KBM-7 (cell line): ENCODE measurements around the gene IFI44L.

Experiments used
- DNase-seq: peaks from one replicate; pipeline ENCODE4 v3.0.0-alpha.2; 2015
- in situ Hi-C: fragments of 300-500 bp; cut with MboI; formaldehyde crosslinking; loops from 2 replicates; pipeline ENCODE4 v1.14.3; 2020; ENCODE audit warnings: low sequenced_read_pairs, low pct_unique_long_range_greater_than_20kb, mixed read lengths

The IFI44L gene

GRCh38 chr1:78630600-78630999, 10.4 kb downstream of the IFI44L start:
- DNase-seq: no peak
- in situ Hi-C loops: no loop called here

GRCh38 chr1:78633209-78633608, 13.0 kb downstream of the IFI44L start:
- DNase-seq: no peak
- in situ Hi-C loops: no loop called here

DNA sequence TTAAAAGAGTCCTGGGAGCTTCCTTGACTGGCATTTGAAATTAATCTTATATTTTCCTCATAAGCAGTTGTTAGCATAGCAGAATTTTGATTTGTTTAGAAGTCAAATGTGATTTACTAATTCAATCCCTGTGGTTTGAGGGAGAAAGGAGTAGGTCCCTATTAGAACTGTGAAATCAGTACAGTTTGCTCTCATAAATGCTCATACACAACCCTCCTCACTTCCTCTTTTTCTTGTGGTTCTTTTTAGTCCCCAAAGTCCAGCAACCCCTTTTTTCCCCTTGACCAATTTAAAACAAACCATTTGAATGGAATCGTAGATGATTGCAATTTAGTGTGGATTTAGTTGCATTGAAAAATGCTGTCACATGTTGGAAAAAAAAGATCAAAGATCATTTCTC, 20.2 kb downstream of the IFI44L start:
- peak; percentile 29 for DNase-seq
- in situ Hi-C loops: no loop called here

DNA sequence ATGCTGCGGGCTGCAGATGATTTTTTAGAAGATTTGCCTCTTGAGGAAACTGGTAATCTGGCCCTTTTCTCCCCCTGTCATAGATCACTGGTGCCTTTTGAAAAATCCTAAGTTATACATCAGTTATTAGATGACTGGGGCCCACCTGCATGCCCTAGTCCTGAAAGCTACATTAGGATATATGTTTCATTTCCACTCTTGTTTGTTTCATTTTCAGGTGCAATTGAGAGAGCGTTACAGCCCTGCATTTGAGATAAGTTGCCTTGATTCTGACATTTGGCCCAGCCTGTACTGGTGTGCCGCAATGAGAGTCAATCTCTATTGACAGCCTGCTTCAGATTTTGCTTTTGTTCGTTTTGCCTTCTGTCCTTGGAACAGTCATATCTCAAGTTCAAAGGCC, 21.3 kb downstream of the IFI44L start:
- DNase-seq: no peak
- in situ Hi-C loops: no loop called here

GRCh38 chr1:78645723-78646122, 25.5 kb downstream of the IFI44L start:
- in situ Hi-C loops: no loop called here

DNA sequence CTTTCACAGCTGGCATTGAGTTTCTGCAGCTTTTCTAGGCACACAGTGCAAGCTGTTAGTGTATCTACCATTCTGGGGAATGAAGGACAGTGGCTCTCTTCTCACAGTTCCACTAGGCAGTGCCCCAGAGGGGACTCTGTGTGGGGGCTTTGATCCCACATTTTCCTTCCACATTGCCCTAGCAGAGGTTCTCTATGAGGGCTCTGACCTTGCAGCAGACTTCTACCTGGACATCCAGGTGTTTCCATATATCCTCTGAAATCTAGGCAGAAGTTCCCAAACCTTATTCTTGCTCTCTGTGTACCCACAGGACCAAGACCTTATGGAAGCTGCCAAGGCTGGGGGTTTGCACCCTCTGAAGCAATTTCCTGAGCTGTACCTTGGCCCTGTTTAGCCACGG, 27.0 kb downstream of the IFI44L start:
- in situ Hi-C loops: no loop called here
- DNase-seq: no peak

More at GRCh38 chr1:78645723-78646122, 25.5 kb downstream of the IFI44L start:
- peak; percentile 77 for DNase-seq

- peak; percentile 72 for DNase-seq
- in situ Hi-C loops: no loop called here
Measured at GRCh38 chr1:78649628-78650027, 29.4 kb downstream of the IFI44L start, which contains the start of gene IFI44. IFI44 (plus strand) TSS chr1:78649831; CDS start chr1:78650196, 365 bp downstream.

GRCh38 chr1:78650114-78650660, 29.9 kb downstream of the IFI44L start:
- in situ Hi-C loops: no loop called here
- DNase-seq: peak; percentile 24

DNA sequence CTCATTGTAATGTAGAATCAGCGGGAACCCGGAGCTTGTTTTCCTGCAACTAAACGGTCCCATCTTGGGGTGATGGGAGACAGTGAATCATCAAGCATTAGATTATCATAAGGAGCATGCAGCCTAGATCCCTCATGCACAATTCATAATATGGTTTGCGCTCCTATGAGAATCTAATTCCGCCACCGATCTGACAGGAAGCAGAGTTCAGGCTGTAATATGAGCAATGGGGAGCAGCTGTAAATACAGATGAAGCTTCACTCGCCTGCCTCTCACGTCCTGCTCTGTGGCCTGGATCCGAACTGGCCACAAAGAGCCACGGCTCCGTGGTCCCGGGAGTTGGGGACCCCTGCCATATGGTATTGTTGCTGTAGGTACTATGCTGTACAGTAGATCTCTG, 31.0 kb downstream of the IFI44L start:
- peak; percentile 51 for DNase-seq

GRCh38 chr1:78652019-78652560, 31.8 kb downstream of the IFI44L start:
- DNase-seq: no peak
- in situ Hi-C loops: no loop called here

More for the DNA sequence above, 31.0 kb downstream of the IFI44L start:
- in situ Hi-C loops: no loop called here

DNA sequence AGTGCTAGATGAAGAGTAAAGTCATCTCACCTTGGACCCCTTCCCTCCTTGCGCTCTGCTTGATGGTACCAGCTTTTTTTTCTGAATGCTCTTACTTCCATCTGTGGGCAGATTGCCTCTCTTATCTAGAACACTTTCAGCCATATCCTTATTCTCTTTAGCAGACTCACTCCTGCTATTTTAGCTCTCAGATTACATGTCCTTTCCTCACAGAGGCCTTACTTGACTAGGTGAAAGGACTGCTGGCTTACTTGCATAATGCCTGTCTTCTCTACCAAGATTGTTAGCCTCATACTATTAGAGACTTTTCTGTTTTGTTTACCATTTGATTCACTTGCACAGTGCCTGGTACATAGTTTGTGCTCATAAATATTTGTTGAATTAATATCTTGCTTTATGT, 38.7 kb downstream of the IFI44L start:
- DNase-seq: no peak
- in situ Hi-C loops: no loop called here

DNA sequence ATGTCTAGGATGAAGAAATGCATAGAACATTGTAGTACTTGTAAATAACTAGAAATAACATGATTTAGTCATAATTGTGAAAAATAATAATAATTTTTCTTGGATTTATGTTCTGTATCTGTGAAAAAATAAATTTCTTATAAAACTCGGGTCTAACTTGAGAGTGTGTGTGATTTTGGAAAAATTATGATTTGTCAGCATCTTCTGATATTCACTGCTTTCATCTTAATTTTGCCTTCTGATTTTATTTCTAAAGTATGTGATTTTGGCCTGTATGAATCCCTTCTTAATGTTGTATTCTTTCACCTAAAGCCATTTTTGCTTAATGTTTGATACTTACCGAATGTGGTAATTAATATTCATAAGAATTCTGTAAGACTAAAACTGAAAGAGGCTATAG, 43.7 kb downstream of the IFI44L start:
- in situ Hi-C loops: no loop called here

DNA sequence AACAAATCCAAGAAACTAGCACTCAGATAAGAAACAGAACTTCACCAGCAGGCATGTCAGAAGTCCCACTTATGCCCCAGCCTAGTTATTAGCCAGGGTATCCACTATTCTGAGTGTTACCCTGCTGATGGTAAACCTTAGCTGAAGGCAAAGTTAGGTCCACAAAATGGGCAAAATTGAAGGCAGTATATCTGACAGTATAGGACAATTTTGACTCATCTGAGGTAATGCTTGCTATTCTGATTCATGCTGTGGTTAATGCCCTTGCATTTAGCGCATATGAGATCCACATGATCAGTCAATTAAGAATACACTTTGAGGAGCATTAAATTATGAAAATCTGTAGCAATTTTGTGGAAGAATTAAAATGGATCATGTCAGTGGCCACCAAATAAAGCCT, 44.5 kb downstream of the IFI44L start:
- in situ Hi-C loops: no loop called here
- no peak for DNase-seq

More for the DNA sequence above, 43.7 kb downstream of the IFI44L start:
- no peak for DNase-seq

DNA sequence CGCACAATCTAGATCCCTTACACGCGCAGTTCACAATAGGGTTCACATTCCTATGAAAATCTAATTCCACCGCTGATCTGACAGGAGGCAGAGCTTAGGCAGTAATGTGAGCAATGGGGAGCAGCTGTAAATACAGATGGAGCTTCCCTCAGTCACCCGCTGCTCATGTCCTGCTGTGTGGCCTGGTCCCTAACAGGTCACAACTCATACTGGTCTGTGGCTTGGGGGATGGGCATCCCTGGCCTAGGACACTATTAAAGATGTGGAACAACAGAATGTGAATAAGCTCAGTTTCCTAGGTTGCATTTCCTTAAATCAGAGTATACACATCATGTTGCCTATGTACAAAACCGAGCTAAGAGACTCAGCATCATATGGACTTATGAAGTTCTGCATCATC, 45.6 kb downstream of the IFI44L start:
- in situ Hi-C loops: no loop called here
- DNase-seq: no peak

DNA sequence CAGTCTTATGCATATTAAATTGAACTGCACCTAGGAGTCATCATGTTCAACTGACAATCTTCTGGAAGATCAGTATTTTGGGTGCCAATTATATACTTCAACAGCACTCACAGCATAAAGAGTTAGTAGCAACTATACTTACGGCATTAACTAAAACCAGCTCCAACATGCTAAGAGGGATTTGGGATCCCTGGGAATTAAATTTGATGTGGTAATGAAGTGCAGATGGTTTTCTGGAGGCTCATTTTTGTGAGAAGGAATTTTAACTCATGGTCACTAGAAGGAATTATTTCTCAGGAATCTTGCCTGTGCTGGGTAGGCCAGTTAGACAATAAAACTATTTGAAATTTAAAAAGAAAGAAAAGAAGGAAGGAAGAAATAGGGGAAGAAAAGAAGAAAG, 47.7 kb downstream of the IFI44L start:
- in situ Hi-C loops: no loop called here

GRCh38 chr1:78668427-78668826, 48.2 kb downstream of the IFI44L start:
- in situ Hi-C loops: no loop called here
- no peak for DNase-seq

More for the DNA sequence above, 47.7 kb downstream of the IFI44L start:
- DNase-seq: no peak

GRCh38 chr1:78672428-78672827, 52.2 kb downstream of the IFI44L start:
- no peak for DNase-seq
- in situ Hi-C loops: no loop called here

DNA sequence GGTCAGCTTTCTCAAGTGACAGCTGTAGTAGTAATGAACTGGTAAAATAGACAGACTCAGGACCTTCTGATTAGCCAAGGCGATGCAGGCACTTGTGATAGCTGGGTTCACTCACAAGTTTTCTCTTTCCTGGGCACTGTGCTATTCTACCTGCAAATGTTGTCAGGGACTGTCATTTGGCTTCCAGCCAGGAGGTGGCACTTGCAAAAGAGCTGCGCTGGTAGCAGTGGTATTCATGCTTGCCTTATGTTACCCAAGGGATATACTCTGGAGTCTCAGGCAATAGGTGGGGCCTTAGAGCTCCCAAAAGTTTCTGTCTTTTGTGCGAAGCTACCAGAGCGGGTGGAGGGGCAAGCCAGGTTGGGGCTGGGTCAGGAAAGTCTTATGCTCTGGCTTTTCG, 52.9 kb downstream of the IFI44L start:
- DNase-seq: no peak
- in situ Hi-C loops: no loop called here

GRCh38 chr1:78676347-78676982, 56.2 kb downstream of the IFI44L start:
- in situ Hi-C loops: no loop called here
- peak; percentile 60 for DNase-seq

DNA sequence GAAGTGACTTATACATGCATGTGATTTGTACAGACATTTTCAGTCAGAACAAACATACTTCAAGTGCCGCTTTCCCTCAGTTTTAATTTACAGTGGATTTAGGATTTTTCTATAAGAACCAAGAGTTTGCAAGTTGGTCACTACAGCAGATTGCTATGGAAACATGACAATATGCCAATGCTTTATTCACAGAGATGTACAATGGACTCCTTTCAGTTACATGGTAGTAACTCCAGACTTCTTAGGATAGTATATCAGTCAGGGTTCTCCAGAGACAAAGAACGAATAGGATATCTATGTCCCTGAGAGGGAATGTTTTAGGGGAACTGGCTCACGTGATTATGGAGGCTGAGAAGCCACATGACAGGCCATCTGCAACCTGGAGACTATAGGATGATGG, 56.7 kb downstream of the IFI44L start:
- DNase-seq: no peak
- in situ Hi-C loops: no loop called here

DNA sequence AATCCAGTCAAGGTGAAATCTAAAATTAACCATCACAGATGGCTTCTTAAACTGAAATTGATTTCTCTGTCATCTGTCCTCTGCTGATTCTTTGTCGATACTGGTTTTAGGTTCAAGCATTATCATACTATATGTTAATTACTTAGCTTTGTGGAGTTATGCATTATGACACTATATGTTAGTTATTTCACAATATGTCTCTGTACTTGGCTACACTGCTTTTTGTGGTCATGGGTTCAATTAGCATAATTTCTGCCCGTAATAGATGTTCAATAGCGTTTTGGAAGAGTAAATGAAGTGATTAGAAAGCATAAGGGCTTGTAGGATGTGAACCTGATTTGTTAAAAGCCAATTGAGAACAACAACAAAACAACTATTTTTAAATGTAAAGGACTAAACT, 57.5 kb downstream of the IFI44L start:
- in situ Hi-C loops: no loop called here
- no peak for DNase-seq
